ENCODE data around the gene SLC26A5.

SLC26A5 gene

DNA sequence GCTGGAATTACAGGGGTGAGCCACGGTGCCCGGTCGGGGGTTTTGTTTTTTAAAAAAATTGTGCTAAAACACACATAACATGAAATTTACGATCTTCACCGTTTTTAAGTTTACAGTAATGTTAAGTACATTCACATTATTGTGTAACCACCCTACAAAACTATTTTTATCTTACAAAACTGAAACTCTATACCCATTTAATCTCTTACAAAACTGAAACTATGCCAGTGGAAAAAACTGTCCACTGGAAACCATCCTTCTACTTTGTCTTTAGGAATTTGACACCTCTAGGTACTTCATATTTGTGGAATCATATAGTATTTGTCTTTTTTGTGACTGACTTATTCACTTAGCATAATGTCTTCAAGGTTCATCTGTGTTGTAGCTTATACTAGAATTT is 99.6 kb downstream of the SLC26A5 start:
- H3K4me3 ChIP-seq (ENCODE audit: low read depth, low read length) = no peak overlapping the region
- TF ChIP-seq, protein P1, sequence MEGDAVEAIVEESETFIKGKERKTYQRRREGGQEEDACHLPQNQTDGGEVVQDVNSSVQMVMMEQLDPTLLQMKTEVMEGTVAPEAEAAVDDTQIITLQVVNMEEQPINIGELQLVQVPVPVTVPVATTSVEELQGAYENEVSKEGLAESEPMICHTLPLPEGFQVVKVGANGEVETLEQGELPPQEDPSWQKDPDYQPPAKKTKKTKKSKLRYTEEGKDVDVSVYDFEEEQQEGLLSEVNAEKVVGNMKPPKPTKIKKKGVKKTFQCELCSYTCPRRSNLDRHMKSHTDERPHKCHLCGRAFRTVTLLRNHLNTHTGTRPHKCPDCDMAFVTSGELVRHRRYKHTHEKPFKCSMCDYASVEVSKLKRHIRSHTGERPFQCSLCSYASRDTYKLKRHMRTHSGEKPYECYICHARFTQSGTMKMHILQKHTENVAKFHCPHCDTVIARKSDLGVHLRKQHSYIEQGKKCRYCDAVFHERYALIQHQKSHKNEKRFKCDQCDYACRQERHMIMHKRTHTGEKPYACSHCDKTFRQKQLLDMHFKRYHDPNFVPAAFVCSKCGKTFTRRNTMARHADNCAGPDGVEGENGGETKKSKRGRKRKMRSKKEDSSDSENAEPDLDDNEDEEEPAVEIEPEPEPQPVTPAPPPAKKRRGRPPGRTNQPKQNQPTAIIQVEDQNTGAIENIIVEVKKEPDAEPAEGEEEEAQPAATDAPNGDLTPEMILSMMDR (conservative IDR thresholded peaks at IDR 0.05; ENCODE audit: low read depth, low read length) = no peak
- DNase-seq (ENCODE audit: low read depth) = peak; percentile 24

DNA sequence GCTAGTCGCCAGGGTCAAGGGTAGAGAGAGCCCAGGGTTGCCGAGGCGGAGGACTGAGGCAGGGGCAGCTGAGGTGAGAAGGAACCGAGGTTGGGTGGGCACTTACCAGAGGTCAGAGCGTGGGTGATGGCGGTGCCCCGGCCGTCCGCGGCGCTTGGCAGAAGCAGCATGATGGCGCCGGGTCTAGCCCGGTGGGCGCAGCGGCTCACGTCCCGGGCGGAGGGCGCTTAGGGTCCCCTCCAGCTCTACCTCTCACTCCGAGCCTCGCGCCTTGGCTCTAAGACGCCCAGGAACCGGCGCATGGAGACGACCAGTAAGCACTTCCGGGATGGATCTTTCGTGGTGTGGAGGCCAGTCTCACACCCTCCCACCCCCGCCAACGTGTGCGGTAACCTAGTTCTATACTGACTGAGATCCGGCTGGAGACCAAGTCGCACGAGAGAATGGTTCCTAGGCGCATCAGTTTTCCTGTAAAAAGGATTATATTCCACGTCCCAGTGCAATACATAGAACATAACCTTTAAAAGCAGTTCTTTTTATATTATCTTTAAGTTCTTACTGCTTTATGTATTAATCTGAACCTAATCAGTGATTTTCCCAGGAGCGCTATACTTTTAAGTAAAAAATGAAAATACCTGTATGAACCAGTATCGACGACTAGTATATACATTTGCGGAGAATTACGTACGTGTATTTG is 101.4 kb downstream of the SLC26A5 start, which contains the start of gene DNAJC2:
Gene DNAJC2, minus strand, starts transcription at position 315 of the 697 bp plus-strand sequence. Its CDS starts 145 bp downstream, at position 170.
- DNase-seq (ENCODE audit: low read depth) = peak; percentile 97
- H3K4me3 ChIP-seq (ENCODE audit: low read depth, low read length) = peak within 1 kb of the TSS; percentile 91
- TF ChIP-seq, protein P1 (conservative IDR thresholded peaks at IDR 0.05; ENCODE audit: low read depth, low read length) = no peak

DNA sequence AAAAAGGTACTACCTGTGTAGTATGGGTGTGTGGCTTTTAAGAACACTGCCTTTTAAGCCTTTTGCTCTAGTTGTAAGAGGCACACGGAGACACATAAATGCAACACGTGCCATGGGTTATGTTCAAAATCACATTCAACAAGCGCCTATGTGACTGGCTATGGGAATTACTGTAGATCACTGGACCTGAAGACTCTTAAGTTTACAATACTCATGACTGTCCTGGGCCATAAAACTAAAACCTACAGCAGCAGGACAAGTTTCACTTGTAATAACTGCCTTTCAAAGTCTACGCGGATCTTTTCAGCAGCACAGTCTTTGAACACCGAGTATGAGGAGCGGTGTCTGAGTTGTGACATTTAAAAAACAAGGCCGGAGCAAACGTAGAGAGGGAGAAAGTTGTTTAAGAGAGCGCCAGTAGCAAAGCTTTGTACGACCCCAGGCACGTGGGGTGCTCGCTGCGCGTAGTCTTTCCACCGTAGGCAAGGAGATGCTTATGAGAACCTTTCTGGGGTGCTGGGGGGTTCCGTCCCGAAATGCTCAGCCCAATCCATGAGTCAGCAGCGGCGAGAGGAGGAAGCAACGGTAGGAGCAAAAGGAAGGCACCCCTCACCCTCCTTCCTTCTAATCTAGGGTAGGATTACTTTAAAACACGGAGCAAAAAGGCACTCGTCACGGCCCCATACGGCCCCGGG is 102.1 kb downstream of the SLC26A5 start:
- TF ChIP-seq, protein P1 (conservative IDR thresholded peaks at IDR 0.05; ENCODE audit: low read depth, low read length) = no peak
- DNase-seq (ENCODE audit: low read depth) = peak; percentile 43
- peak overlapping the region; percentile 91 for H3K4me3 ChIP-seq (ENCODE audit: low read depth, low read length)

DNA sequence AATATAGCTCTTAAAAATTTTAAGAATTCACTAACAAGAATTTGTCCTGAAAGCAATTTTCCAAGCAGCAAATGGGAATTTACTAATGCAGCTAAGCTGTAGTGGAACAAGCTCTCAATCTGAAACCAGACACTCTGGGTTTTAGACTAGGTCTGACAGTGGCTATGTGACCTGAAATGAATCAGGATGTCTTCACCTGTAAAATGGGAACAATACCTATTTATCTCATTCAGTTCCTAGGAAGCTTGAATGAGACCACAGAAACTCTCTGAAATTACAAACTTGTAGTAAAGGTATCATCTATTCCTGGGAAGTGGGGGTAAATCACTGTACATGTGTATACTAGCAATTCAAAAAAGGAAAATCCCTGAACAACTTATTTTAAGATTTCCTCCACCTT is 102.7 kb downstream of the SLC26A5 start:
- DNase-seq (ENCODE audit: low read depth) = no peak
- peak overlapping the region; percentile 91 for H3K4me3 ChIP-seq (ENCODE audit: low read depth, low read length)
- TF ChIP-seq, protein P1 (conservative IDR thresholded peaks at IDR 0.05; ENCODE audit: low read depth, low read length) = no peak

DNA sequence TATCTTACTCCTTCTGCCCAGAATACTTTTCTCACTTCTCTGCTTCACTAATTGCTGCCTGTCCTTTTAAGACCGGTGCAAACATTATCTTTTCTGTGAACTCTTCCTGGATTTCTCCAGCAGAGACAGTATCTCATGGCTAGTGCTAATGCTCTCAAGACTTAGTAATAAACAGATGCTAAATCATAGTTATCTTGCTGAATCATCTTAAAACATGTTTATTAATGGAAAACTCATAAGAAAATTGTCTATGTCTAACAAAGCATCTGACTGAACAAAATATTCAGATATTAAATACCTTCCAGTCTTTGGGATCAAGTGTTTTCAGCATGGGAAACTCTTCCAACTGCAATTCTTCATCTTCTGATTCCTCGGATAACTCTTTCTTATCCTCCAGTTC is 104.5 kb downstream of the SLC26A5 start:
- no peak for DNase-seq (ENCODE audit: low read depth)
- TF ChIP-seq, protein P1 (conservative IDR thresholded peaks at IDR 0.05; ENCODE audit: low read depth, low read length) = no peak
- no peak overlapping the region for H3K4me3 ChIP-seq (ENCODE audit: low read depth, low read length)

DNA sequence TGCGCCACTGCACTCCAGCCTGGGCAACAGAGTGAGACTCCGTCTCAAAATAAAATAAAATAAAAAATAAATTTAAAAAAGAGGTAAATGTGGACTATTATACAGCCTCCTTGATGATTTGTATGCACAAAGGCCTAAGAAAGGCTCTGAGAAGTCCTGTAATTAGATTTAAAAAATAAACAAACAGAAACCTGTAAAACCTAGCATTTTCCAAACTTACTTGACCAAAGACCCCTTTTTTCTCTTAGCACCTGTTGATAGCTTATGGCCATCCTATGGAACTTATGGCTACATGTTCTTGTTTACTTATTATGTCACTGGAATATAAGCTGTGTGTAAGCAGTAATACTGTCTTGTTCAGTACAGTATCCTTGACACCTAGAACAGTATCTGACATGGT is 107.1 kb downstream of the SLC26A5 start:
- DNase-seq (ENCODE audit: low read depth) = no peak
- no peak overlapping the region for H3K4me3 ChIP-seq (ENCODE audit: low read depth, low read length)
- TF ChIP-seq, protein P1 (conservative IDR thresholded peaks at IDR 0.05; ENCODE audit: low read depth, low read length) = no peak
